ENCODE data around the gene SMYD3.
A peak's percentile ranks its signal among the peaks of the same experiment; 100 is the strongest.

The SMYD3 gene

GRCh38 chr1:245810181-245810769 is 696.8 kb downstream of the SMYD3 start:
- Histone ChIP-seq H3K4me3 (ENCODE audit: low read length, poor library complexity, severe bottlenecking) (no peak overlapping the region), H4K20me1 (ENCODE audit: insufficient read depth, low read length, poor library complexity, severe bottlenecking) (no peaks in the 10 kb centered on the region), H3K9me3 (ENCODE audit: insufficient read depth, low read depth, low read length) (no peaks in the 10 kb centered on the region), H3K4me1 (ENCODE audit: insufficient read depth, low read length, poor library complexity, severe bottlenecking) (peaks cover 24% of the 10 kb centered on the region), H3K9me2 (replicated peaks; ENCODE audit: low read depth, low read length) (no peaks in the 10 kb centered on the region), H3F3A (ENCODE audit: low read depth) (no peaks in the 10 kb centered on the region), H3K4me2 (ENCODE audit: low read depth, low read length, poor library complexity, severe bottlenecking) (no peak overlapping the region), H3K79me2 (ENCODE audit: insufficient read depth, low read length) (no peaks in the 10 kb centered on the region), H3K36me3 (ENCODE audit: insufficient read depth, low read length) (no peaks in the 10 kb centered on the region), H3K9ac (ENCODE audit: low read depth, low read length, poor library complexity, severe bottlenecking) (no peak overlapping the region), H2AFZ (ENCODE audit: low read length) (no peak overlapping the region), H3K27me3 (ENCODE audit: insufficient read depth, low read length, poor library complexity, severe bottlenecking) (no peaks in the 10 kb centered on the region)
- no peak for TF ChIP-seq CTCF (conservative IDR thresholded peaks at IDR 0.05; ENCODE audit: low read length)
- no peak for TF ChIP-seq EZH2phosphoT487 (IDR thresholded peaks at IDR 0.05; ENCODE audit: borderline replicate concordance)

- Histone ChIP-seq H3K27me3 (ENCODE audit: insufficient read depth, low read length, poor library complexity, severe bottlenecking) (no peaks in the 10 kb centered on the region), H3K79me2 (ENCODE audit: insufficient read depth, low read length) (no peaks in the 10 kb centered on the region), H3K4me3 (ENCODE audit: low read length, poor library complexity, severe bottlenecking) (no peak overlapping the region), H3K9ac (ENCODE audit: low read depth, low read length, poor library complexity, severe bottlenecking) (no peak overlapping the region), H4K20me1 (ENCODE audit: insufficient read depth, low read length, poor library complexity, severe bottlenecking) (no peaks in the 10 kb centered on the region), H3K4me2 (ENCODE audit: low read depth, low read length, poor library complexity, severe bottlenecking) (no peak overlapping the region), H3K9me3 (ENCODE audit: insufficient read depth, low read depth, low read length) (no peaks in the 10 kb centered on the region), H3F3A (ENCODE audit: low read depth) (no peaks in the 10 kb centered on the region), H3K9me2 (replicated peaks; ENCODE audit: low read depth, low read length) (no peaks in the 10 kb centered on the region), H3K4me1 (ENCODE audit: insufficient read depth, low read length, poor library complexity, severe bottlenecking) (peaks cover 24% of the 10 kb centered on the region), H2AFZ (ENCODE audit: low read length) (no peak overlapping the region), H3K36me3 (ENCODE audit: insufficient read depth, low read length) (no peaks in the 10 kb centered on the region)
- TF ChIP-seq CTCF (conservative IDR thresholded peaks at IDR 0.05; ENCODE audit: low read length) (no peak), EZH2phosphoT487 (IDR thresholded peaks at IDR 0.05; ENCODE audit: borderline replicate concordance) (no peak)
Measured at GRCh38 chr1:245809361-245809760, 697.7 kb downstream of the SMYD3 start.

- Histone ChIP-seq H3K4me1 (ENCODE audit: insufficient read depth, low read length, poor library complexity, severe bottlenecking) (peaks cover 24% of the 10 kb centered on the region), H3K27me3 (ENCODE audit: insufficient read depth, low read length, poor library complexity, severe bottlenecking) (no peaks in the 10 kb centered on the region), H3K79me2 (ENCODE audit: insufficient read depth, low read length) (no peaks in the 10 kb centered on the region), H3K9me3 (ENCODE audit: insufficient read depth, low read depth, low read length) (no peaks in the 10 kb centered on the region), H3K9ac (ENCODE audit: low read depth, low read length, poor library complexity, severe bottlenecking) (peak overlapping the region; percentile 48), H3F3A (ENCODE audit: low read depth) (no peaks in the 10 kb centered on the region), H3K4me2 (ENCODE audit: low read depth, low read length, poor library complexity, severe bottlenecking) (peak overlapping the region; percentile 71), H4K20me1 (ENCODE audit: insufficient read depth, low read length, poor library complexity, severe bottlenecking) (no peaks in the 10 kb centered on the region), H3K9me2 (replicated peaks; ENCODE audit: low read depth, low read length) (no peaks in the 10 kb centered on the region), H3K4me3 (ENCODE audit: low read length, poor library complexity, severe bottlenecking) (peak overlapping the region; percentile 51), H2AFZ (ENCODE audit: low read length) (peak overlapping the region; percentile 70; the same call in 1 of the 2 replicates), H3K36me3 (ENCODE audit: insufficient read depth, low read length) (no peaks in the 10 kb centered on the region)
- TF ChIP-seq CTCF (conservative IDR thresholded peaks at IDR 0.05; ENCODE audit: low read length): no peak
- no peak for TF ChIP-seq EZH2phosphoT487 (IDR thresholded peaks at IDR 0.05; ENCODE audit: borderline replicate concordance)
Measured at GRCh38 chr1:245807954-245808719, 698.9 kb downstream of the SMYD3 start.

Measured in Loucy (cell line).